Peyer's patch (tissue), 4 donors: ENCODE results near the gene PLB1. TPM values are rescaled to one million over a fixed set of nuclear protein-coding genes. Genes with fewer than 3 reads are reported as not detected.

Source experiments
- DNase-seq, 3 donors: peaks; one replicate each; pipeline ENCODE4 v3.0.0-alpha.2; 2017 to 2019
- H3K27ac ChIP-seq, 4 donors: fragments of 200-600 bp; sonication (generic); one replicate each; pipeline ENCODE4 v1.5.1; 2016 to 2019
- H3K27me3 ChIP-seq, 2 donors: fragments of 200-600 bp; sonication (generic); one replicate each; pipeline ENCODE4 v1.5.1; 2019
- H3K36me3 ChIP-seq, 3 donors: fragments of 200-600 bp; sonication (generic); one replicate each; pipeline ENCODE4 v1.5.1; 2016 to 2019
- H3K4me1 ChIP-seq, 4 donors: fragments of 200-600 bp; sonication (generic); one replicate each; pipeline ENCODE4 v1.5.1; 2016 to 2019
- H3K4me3 ChIP-seq, 4 donors: fragments of 200-600 bp; sonication (generic); 1 replicate in 3 of 4; 2 replicates in 1 of 4; pipeline ENCODE4 v1.5.1; 2016 to 2019; ENCODE audit warnings: mild to moderate bottlenecking in 1 of 4
- H3K9me3 ChIP-seq, 4 donors: fragments of 200-600 bp; sonication (generic); one replicate each; pipeline ENCODE4 v1.5.1; 2016 to 2019; ENCODE audit warnings: mild to moderate bottlenecking in 1 of 4
- POLR2A ChIP-seq, 2 donors: fragments of 450-650 bp; IDR thresholded peaks; one replicate each; pipeline ENCODE4 v1.5.1; 2017; ENCODE audit warnings: antibody characterized with exemption in 2 of 2, mild to moderate bottlenecking in 2 of 2, moderate library complexity in 2 of 2
- total RNA-seq, 4 donors: library from RNA; depleted of rRNA; stranded (reverse); fragments of >200 nt; gene quantifications; one replicate each; pipeline ENCODE4 v1.1.0, GENCODE V29; 2016
- TF ChIP-seq, protein P1 (sequence below), 6 experiments: fragments of 450-650 bp in 4 of 6; fragments of 200-600 bp in 2 of 6; sonication (generic) in 1 of 6; IDR thresholded peaks; one replicate each; pipeline ENCODE4 v1.5.1; 2017 to 2019; ENCODE audit warnings: antibody characterized with exemption in 6 of 6, mild to moderate bottlenecking in 3 of 6, moderate library complexity in 1 of 6

PLB1 gene
- total RNA-seq, 4 donors from 2014 or later: 9.1 to 345 (median 146) TPM

DNA sequence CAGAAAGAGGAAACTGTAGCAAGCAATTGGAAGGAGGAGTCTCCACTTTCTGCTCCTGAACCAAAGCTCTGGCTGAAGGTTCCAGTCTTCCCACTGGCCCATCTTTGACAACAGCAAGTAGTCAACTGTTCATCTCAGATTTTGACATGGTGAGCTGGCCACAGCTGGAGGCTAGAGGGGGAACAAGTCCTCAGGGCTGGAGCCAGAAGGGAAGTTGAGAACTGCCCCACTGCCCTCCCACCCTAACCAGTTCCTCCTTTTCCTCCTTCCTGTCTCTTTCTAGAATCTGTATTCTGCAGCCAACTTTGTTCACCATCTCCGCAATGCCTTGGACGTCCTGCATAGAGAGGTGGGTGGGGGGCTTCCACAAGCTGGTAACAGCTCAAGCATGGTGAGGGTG is 105.8 kb downstream of the PLB1 start:
- H3K27ac ChIP-seq: peak overlapping the region in 1 of 4 donors; percentile 11
- no peak for DNase-seq
- no peak overlapping the region for H3K4me3 ChIP-seq
- no peaks in the 10 kb centered on the region for H3K4me1 ChIP-seq
- no peak for TF ChIP-seq POLR2A (IDR thresholded peaks at IDR 0.05)
- TF ChIP-seq, protein P1, sequence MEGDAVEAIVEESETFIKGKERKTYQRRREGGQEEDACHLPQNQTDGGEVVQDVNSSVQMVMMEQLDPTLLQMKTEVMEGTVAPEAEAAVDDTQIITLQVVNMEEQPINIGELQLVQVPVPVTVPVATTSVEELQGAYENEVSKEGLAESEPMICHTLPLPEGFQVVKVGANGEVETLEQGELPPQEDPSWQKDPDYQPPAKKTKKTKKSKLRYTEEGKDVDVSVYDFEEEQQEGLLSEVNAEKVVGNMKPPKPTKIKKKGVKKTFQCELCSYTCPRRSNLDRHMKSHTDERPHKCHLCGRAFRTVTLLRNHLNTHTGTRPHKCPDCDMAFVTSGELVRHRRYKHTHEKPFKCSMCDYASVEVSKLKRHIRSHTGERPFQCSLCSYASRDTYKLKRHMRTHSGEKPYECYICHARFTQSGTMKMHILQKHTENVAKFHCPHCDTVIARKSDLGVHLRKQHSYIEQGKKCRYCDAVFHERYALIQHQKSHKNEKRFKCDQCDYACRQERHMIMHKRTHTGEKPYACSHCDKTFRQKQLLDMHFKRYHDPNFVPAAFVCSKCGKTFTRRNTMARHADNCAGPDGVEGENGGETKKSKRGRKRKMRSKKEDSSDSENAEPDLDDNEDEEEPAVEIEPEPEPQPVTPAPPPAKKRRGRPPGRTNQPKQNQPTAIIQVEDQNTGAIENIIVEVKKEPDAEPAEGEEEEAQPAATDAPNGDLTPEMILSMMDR (IDR thresholded peaks at IDR 0.05): no peak
- no peaks in the 10 kb centered on the region for H3K36me3 ChIP-seq
- no peaks in the 10 kb centered on the region for H3K27me3 ChIP-seq
- no peaks in the 10 kb centered on the region for H3K9me3 ChIP-seq

DNA sequence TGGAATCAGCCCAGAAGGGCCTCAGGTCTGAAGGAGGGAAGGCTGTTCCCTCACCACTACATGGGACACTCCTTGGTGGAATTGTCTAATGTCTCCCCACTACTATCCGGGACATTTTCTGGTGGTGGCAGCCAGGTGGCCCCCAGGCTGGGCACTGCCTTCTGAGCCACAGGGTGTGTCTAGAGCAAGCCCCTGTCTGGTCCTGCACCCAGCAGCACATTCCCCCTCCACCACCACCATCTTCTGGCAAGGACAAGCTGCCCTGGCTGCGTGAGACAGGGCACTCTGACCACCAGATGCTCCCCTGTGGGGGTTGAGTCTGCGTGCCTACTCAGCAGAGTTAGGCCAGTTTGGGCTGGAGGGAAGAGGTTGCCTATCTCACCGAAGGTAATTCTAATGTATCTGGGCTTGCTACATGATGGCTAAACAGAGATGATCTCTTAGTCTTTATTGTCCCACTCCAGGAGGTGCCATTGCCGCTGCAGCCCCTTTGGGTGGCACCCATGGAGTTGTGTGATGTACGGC is 106.3 kb downstream of the PLB1 start:
- H3K27ac ChIP-seq: no peak overlapping the region

DNA sequence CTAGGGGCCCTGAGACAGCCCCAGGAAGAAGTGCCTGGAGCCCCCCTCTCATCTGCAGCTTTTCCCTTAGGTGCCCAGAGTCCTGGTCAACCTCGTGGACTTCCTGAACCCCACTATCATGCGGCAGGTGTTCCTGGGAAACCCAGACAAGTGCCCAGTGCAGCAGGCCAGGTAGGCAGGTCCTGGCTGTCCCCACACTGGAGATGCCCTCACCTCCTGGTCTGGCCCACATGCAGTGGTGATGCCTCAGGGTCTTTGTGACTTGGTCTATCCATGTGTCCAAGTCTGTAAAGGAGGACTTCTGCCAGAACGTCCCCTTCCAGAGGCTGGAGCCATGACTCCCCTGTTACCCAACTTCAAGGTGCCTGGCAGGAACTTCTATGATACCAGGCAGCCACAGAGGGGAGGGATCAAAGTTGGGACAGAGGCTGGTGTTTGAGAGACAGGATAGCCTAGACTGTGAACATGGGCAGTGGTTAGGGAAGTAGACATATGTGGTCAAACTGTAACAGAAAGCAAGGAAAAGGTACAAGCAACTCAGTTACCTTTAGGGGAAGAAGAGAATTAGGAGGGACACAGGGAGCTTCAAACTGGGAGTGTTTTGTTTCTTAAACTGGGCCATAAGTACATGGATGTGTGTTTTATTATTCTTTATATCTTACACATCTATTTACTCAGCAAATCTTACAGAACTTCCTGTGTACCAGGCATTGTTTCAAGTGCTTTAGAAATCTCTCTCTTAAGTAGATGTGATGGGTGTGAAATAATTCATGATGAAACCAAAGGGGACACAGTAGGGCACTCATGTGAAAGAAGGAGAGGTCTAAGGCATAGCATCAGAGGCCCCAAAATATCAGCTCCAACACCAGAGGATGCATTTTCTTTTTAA is 107.1 kb downstream of the PLB1 start:
- TF ChIP-seq, protein P1 (IDR thresholded peaks at IDR 0.05): no peak
- no peak for TF ChIP-seq POLR2A (IDR thresholded peaks at IDR 0.05)
- H3K4me3 ChIP-seq: no peak overlapping the region
- no peaks in the 10 kb centered on the region for H3K36me3 ChIP-seq
- H3K27me3 ChIP-seq: no peaks in the 10 kb centered on the region
- H3K4me1 ChIP-seq: peaks cover 0 to 8% (median 0%) of the 10 kb centered on the region in 4 donors
- H3K27ac ChIP-seq: no peak overlapping the region
- DNase-seq: no peak
- no peaks in the 10 kb centered on the region for H3K9me3 ChIP-seq

More for the DNA sequence above, 106.3 kb downstream of the PLB1 start:
- Histone ChIP-seq H3K27me3 (no peaks in the 10 kb centered on the region), H3K4me3 (peak overlapping the region in 1 of 4 donors; percentile 10), H3K36me3 (no peaks in the 10 kb centered on the region), H3K4me1 (peaks cover 0 to 1% (median 0%) of the 10 kb centered on the region in 4 donors), H3K9me3 (no peaks in the 10 kb centered on the region)
- no peak for DNase-seq
- TF ChIP-seq, protein P1 (IDR thresholded peaks at IDR 0.05): no peak
- no peak for TF ChIP-seq POLR2A (IDR thresholded peaks at IDR 0.05)

DNA sequence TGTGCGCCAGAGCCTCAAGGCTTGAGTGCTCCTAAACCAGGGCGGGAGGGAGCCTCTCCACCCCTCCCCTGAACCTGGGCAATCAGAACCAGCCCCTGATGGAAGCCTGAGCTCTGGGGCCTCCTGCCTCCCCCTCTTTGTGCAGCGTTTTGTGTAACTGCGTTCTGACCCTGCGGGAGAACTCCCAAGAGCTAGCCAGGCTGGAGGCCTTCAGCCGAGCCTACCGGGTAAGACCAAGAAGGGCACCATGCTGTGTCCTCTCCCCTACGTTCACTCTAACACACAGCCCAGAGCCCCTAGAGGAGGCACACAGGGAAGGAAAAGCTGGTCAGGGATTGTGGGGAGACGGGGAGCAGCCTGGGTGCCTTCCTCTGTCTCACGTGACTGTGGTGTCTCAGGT is 108.0 kb downstream of the PLB1 start:
- TF ChIP-seq, protein P1 (IDR thresholded peaks at IDR 0.05): no peak
- TF ChIP-seq POLR2A (IDR thresholded peaks at IDR 0.05): no peak
- Histone ChIP-seq H3K4me3 (no peak overlapping the region), H3K27me3 (no peaks in the 10 kb centered on the region), H3K27ac (no peak overlapping the region), H3K9me3 (no peaks in the 10 kb centered on the region), H3K36me3 (no peaks in the 10 kb centered on the region), H3K4me1 (peaks cover 0 to 8% (median 0%) of the 10 kb centered on the region in 4 donors)
- DNase-seq: no peak

DNA sequence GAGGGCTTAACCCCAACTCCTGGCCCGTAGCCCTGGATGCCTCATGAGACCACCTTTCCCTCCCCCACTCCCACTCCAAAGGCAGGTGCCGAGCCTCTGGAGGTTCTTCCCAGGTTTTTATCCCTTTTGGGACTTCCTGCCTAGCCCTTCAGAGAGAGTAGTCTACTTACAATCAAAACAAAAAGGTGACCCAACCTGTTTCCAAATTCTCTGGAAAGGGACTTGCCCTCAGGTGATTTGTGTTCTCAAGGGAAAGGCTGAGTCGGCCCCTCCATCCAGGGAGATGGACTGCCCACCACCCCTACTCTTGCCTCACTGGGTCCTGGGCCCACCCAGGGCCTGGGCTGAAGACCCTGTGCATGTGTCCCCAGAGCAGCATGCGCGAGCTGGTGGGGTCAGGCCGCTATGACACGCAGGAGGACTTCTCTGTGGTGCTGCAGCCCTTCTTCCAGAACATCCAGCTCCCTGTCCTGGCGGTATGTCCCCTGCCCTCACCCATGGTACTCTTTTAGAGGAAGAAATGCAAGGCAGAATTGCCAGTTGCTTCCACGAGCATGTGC is 108.5 kb downstream of the PLB1 start:
- Histone ChIP-seq H3K4me1 (peaks cover 0 to 8% (median 0%) of the 10 kb centered on the region in 4 donors), H3K27ac (no peak overlapping the region), H3K4me3 (no peak overlapping the region), H3K9me3 (no peaks in the 10 kb centered on the region), H3K27me3 (no peaks in the 10 kb centered on the region), H3K36me3 (no peaks in the 10 kb centered on the region)
- TF ChIP-seq, protein P1 (IDR thresholded peaks at IDR 0.05): no peak
- no peak for TF ChIP-seq POLR2A (IDR thresholded peaks at IDR 0.05)
- DNase-seq: peak in 1 of 3 donors; percentile 20
